Heart right ventricle (tissue), 16 donors: ENCODE results near the gene NR2F6. TPM values are rescaled to one million over a fixed set of nuclear protein-coding genes. Genes with fewer than 3 reads are reported as not detected.
A peak's percentile ranks its signal among the peaks of the same experiment; 100 is the strongest.

Source experiments
- ATAC-seq, 8 donors: fragments of 200-7000 bp; cut with Tn5 transposase; one replicate each; pipeline ENCODE4 v1.9.1; 2020; ENCODE audit warnings: mild to moderate bottlenecking in 8 of 8, moderate library complexity in 8 of 8, moderate number of reproducible peaks in 1 of 8
- DNase-seq, 2 donors: peaks; one replicate each; pipeline ENCODE4 v3.0.0-alpha.2; 2020
- H3K27ac ChIP-seq, 10 donors: fragments of 200-600 bp; sonication (generic) in 2 of 10; one replicate each; pipeline versions ENCODE4 v1.5.0 to v1.8.0; 2020 to 2022; ENCODE audit warnings: mild to moderate bottlenecking in 3 of 10
- H3K27me3 ChIP-seq, 7 donors: fragments of 200-600 bp; one replicate each; pipeline ENCODE4 v1.8.0; 2021 to 2022; ENCODE audit warnings: mild to moderate bottlenecking in 2 of 7
- H3K36me3 ChIP-seq, 9 donors: fragments of 200-600 bp; sonication (generic) in 1 of 9; one replicate each; pipeline versions ENCODE4 v1.5.0 to v1.8.0; 2020 to 2022; ENCODE audit warnings: mild to moderate bottlenecking in 2 of 9
- H3K4me1 ChIP-seq, 9 donors: fragments of 200-600 bp; sonication (generic) in 1 of 9; one replicate each; pipeline versions ENCODE4 v1.5.0 to v1.8.0; 2020 to 2022; ENCODE audit warnings: mild to moderate bottlenecking in 4 of 9
- H3K4me3 ChIP-seq, 10 donors: fragments of 200-600 bp; sonication (generic) in 2 of 10; one replicate each; pipeline versions ENCODE4 v1.5.0 to v1.8.0; 2020 to 2022; ENCODE audit warnings: mild to moderate bottlenecking in 7 of 10, moderate library complexity in 2 of 10
- H3K9me3 ChIP-seq, 11 donors: fragments of 200-600 bp in 10 of 11; sonication (generic) in 2 of 11; one replicate each; pipeline versions ENCODE4 v1.5.0 to v1.8.0; 2013 to 2022; ENCODE audit warnings: mild to moderate bottlenecking in 2 of 11, control low read depth in 1 of 11, moderate library complexity in 1 of 11
- WGBS, 2 donors: extraction: QIAGEN DNeasy Blood & Tissue Kit; methylation state at CpG; one replicate each; pipeline ENCODE4 v1.1.7; 2013; ENCODE audit warnings: inconsistent platforms in 1 of 2; 5-methylcytosine and 5-hydroxymethylcytosine counted together
- intact Hi-C, 10 donors: fragments of 100-400 bp; cut with DNase I; formaldehyde crosslinking; loops; one replicate each; pipeline versions ENCODE4 v1.11.1 to v1.14.2; 2022
- polyA plus RNA-seq, 2 donors: library from polyadenylated mRNA; stranded (reverse); fragments of 200-250 nt; gene quantifications; one replicate each; pipeline ENCODE4 v1.2.3, GENCODE V29; 2013
- total RNA-seq, 10 donors: library from RNA; stranded (reverse); fragmentation: NEBNext Ultra II Directional in 3 of 10; extraction: Animal tissue kit (Norgen Biotek cat#: 25700) in 3 of 10; gene quantifications; one replicate each; pipeline versions ENCODE4 v1.2.1 to v1.2.4, GENCODE V29; 2021 to 2023
- TF ChIP-seq, protein P1 (sequence below), 9 donors: fragments of 200-600 bp; sonication (generic) in 2 of 9; IDR thresholded peaks; one replicate each; pipeline versions ENCODE4 v1.5.0 to v1.8.0; 2021 to 2022; ENCODE audit warnings: antibody characterized with exemption in 9 of 9, mild to moderate bottlenecking in 5 of 9, moderate library complexity in 1 of 9
- donor health status: Arrhythmogenic right ventricular cardiomyopathy.
- donor health status: ischemic (EF 13 %, LVEDD 7.1; RV severe dilation, severe dysfunction).
- donor health status: healthy with polysubstance abuse.
- donor health status: DM: no; HTN: yes; CAD: no.
- donor health status: DM: no; HTN: no; CAD: no.
- donor health status: ischemic (EF 25% LVEDD 6.9; RV normal size, moderate dysfunction).
- donor health status: ischemic (EF 25% LVEDD 5.7; RV mildly dilated, moderate dysfunction).
- donor health status: healthy.
- donor health status: DM: yes; HTN: yes; CAD: no.
- donor health status: Ischemic cardiomyopathy.
- donor health status: ischemic (EF 35%, LVEDD 5.7; RV mildly dilated, moderate dysfunction).
- donor health status: nonischemic (EF 11% LVEDD 7.7; RV severe dilation, severe dysfunction).
- donor health status: DM: yes; HTN: yes; CAD: no.
- donor health status: PGD.
- donor health status: ischemic (EF 29% LVEDD 5.4; RV normal size, mild dysfunction).
- donor health status: nonischemic (EF 23%, LVEDD 6.1; RV moderate dilation, normal function).

The NR2F6 gene
- total and polyA plus RNA-seq, 12 donors, result 32.0 to 79.7 (median 42.2) TPM

DNA sequence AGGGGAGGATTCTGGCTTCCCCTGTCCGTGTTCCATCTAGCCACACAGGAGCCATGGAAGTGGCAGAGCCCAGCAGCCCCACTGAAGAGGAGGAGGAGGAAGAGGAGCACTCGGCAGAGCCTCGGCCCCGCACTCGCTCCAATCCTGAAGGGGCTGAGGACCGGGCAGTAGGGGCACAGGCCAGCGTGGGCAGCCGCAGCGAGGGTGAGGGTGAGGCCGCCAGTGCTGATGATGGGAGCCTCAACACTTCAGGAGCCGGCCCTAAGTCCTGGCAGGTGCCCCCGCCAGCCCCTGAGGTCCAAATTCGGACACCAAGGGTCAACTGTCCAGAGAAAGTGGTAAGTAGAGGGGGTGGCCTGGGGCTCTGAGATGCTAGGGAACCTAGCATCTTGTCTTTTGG lies 23.0 kb upstream of the NR2F6 start:
- 94 to 95% methylated on average over 13 of the region's 13 CpGs for WGBS, 2 donors
- ATAC-seq (no peak), DNase-seq (no peak)
- Histone ChIP-seq H3K4me3 (no peak overlapping the region), H3K9me3 (no peaks in the 10 kb centered on the region), H3K36me3 (peaks cover 0 to 52% (median 27%) of the 10 kb centered on the region in 9 donors), H3K27me3 (no peaks in the 10 kb centered on the region), H3K27ac (no peak overlapping the region), H3K4me1 (peaks cover 2 to 31% (median 19%) of the 10 kb centered on the region in 9 donors)
- TF ChIP-seq, protein P1, sequence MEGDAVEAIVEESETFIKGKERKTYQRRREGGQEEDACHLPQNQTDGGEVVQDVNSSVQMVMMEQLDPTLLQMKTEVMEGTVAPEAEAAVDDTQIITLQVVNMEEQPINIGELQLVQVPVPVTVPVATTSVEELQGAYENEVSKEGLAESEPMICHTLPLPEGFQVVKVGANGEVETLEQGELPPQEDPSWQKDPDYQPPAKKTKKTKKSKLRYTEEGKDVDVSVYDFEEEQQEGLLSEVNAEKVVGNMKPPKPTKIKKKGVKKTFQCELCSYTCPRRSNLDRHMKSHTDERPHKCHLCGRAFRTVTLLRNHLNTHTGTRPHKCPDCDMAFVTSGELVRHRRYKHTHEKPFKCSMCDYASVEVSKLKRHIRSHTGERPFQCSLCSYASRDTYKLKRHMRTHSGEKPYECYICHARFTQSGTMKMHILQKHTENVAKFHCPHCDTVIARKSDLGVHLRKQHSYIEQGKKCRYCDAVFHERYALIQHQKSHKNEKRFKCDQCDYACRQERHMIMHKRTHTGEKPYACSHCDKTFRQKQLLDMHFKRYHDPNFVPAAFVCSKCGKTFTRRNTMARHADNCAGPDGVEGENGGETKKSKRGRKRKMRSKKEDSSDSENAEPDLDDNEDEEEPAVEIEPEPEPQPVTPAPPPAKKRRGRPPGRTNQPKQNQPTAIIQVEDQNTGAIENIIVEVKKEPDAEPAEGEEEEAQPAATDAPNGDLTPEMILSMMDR (IDR thresholded peaks at IDR 0.05), result no peak
- intact Hi-C loops, result no loop called here

- DNase-seq (peak; percentile 87 to 99), ATAC-seq (peak; percentile 95 to 97 (median 96))
- peak within 1 kb of the TSS; percentile 56 to 97 (median 80) for H3K4me3 ChIP-seq
- TF ChIP-seq, protein P1 (IDR thresholded peaks at IDR 0.05), result no peak
- H3K36me3 ChIP-seq, result peaks cover 0 to 36% (median 20%) of the 10 kb centered on the region in 9 donors
- H3K27ac ChIP-seq, result peak within 1 kb of the TSS; percentile 18 to 96 (median 82)
- H3K4me1 ChIP-seq, result peaks cover 2 to 36% (median 20%) of the 10 kb centered on the region in 9 donors
- WGBS, 2 donors, result 0 to 1% methylated on average over 27 of the region's 27 CpGs
- intact Hi-C loops, result no loop called here
- no peaks in the 10 kb centered on the region for H3K27me3 ChIP-seq
- no peaks in the 10 kb centered on the region for H3K9me3 ChIP-seq
These were observed 21.5 kb upstream of the NR2F6 start, which contains the start of gene BABAM1 for GRCh38 chr19:17266975-17267788. TSS of gene BABAM1 (plus strand) at chr19:17267443. CDS start at chr19:17268807, 1,364 bp downstream.

DNA sequence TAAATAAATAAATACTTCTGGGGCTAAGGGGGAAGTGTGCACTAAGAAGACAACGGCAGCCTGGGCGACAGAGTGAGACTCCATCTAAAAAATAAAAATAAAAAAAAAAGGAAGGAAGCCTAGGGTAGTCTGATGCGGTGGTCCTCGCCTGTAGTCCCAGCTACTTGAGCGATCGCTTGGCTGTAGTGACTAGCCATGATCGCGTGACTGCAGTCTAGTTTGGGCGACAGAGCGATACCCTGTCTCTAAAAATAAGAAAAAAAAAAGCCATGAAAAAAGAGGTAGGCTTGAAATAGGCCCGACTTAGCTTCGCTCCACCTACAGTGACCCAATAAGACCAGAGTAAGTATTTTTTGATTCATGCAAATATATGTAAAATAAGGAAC lies 20.9 kb upstream of the NR2F6 start:
- WGBS, 2 donors, result 71 to 83% methylated on average over 12 of the region's 12 CpGs
- intact Hi-C loops, result no loop called here
- H3K27me3 ChIP-seq, result no peaks in the 10 kb centered on the region
- peaks cover 2 to 42% (median 20%) of the 10 kb centered on the region in 9 donors for H3K4me1 ChIP-seq
- peak overlapping the region in 3 of 10 donors; percentile 19 to 81 (median 77) for H3K4me3 ChIP-seq
- peak overlapping the region in 8 of 10 donors; percentile 3 to 96 (median 78) for H3K27ac ChIP-seq
- no peaks in the 10 kb centered on the region for H3K9me3 ChIP-seq
- ATAC-seq (no peak), DNase-seq (no peak)
- H3K36me3 ChIP-seq, result peaks cover 0 to 30% (median 17%) of the 10 kb centered on the region in 9 donors
- TF ChIP-seq, protein P1 (IDR thresholded peaks at IDR 0.05), result no peak

- DNase-seq (no peak), ATAC-seq (no peak)
- Histone ChIP-seq H3K4me3 (no peak overlapping the region), H3K27ac (peak overlapping the region in 7 of 10 donors; percentile 2 to 96 (median 84)), H3K36me3 (peaks cover 0 to 25% (median 12%) of the 10 kb centered on the region in 9 donors), H3K4me1 (peaks cover 2 to 46% (median 20%) of the 10 kb centered on the region in 9 donors), H3K9me3 (no peaks in the 10 kb centered on the region), H3K27me3 (no peaks in the 10 kb centered on the region)
- TF ChIP-seq, protein P1 (IDR thresholded peaks at IDR 0.05), result no peak
- intact Hi-C loops, result no loop called here
- WGBS, 2 donors, result 94 to 95% methylated on average over 7 of the region's 7 CpGs
These were observed 20.3 kb upstream of the NR2F6 start for GRCh38 chr19:17266026-17266425.
